Nephron (organoid): Measurements from ENCODE around the gene DCDC2C.

Experiments
- H3K27ac Mint-ChIP-seq, 3 experiments: 2 replicates each; pipeline ENCODE4 v1.8.0; 2020; ENCODE audit warnings: mixed read lengths in 3 of 3, mild to moderate bottlenecking in 2 of 3, moderate library complexity in 1 of 3
- H3K27me3 Mint-ChIP-seq: 2 replicates; pipeline ENCODE4 v1.8.0; 2021; ENCODE audit warnings: low read depth, mild to moderate bottlenecking, moderate library complexity, mixed read lengths
- H3K36me3 Mint-ChIP-seq: 2 replicates; pipeline ENCODE4 v1.8.0; 2020; ENCODE audit warnings: low read depth, mixed read lengths
- H3K4me1 Mint-ChIP-seq: 2 replicates; pipeline ENCODE4 v1.8.0; 2020; ENCODE audit warnings: mixed read lengths
- H3K4me3 Mint-ChIP-seq, 3 experiments: 2 replicates each; pipeline ENCODE4 v1.8.0; 2020; ENCODE audit warnings: mild to moderate bottlenecking in 3 of 3, mixed read lengths in 3 of 3, moderate library complexity in 2 of 3
- H3K9me3 Mint-ChIP-seq: 2 replicates; pipeline ENCODE4 v1.8.0; 2020; ENCODE audit warnings: mixed read lengths
- CTCF ChIP-seq, 3 experiments: fragments of 200-600 bp; sonication (generic); IDR thresholded peaks; one replicate each; pipeline ENCODE4 v1.5.0; 2021; ENCODE audit warnings: antibody characterized with exemption in 3 of 3; ENCODE audit not compliant: unreplicated experiment in 3 of 3

Gene DCDC2C

GRCh38 chr2:3774336-3774735, 71.0 kb downstream of the DCDC2C start:
- Mint-ChIP-seq H3K4me3 (no peak overlapping the region), H3K27ac (no peak overlapping the region), H3K27me3 (peaks cover 29% of the 10 kb centered on the region), H3K4me1 (no peaks in the 10 kb centered on the region), H3K9me3 (no peaks in the 10 kb centered on the region), H3K36me3 (no peaks in the 10 kb centered on the region)
- TF ChIP-seq CTCF (IDR thresholded peaks at IDR 0.05; ENCODE audit: unreplicated experiment in 3 of 3) = no peak

- no peaks in the 10 kb centered on the region for H3K4me1 Mint-ChIP-seq
- TF ChIP-seq CTCF (IDR thresholded peaks at IDR 0.05; ENCODE audit: unreplicated experiment in 3 of 3) = no peak
- no peaks in the 10 kb centered on the region for H3K36me3 Mint-ChIP-seq
- H3K27me3 Mint-ChIP-seq = peaks cover 41% of the 10 kb centered on the region
- no peaks in the 10 kb centered on the region for H3K9me3 Mint-ChIP-seq
- H3K4me3 Mint-ChIP-seq = no peak overlapping the region
- no peak overlapping the region for H3K27ac Mint-ChIP-seq
These were observed 72.9 kb downstream of the DCDC2C start for GRCh38 chr2:3776311-3776710.

GRCh38 chr2:3777966-3778365, 74.6 kb downstream of the DCDC2C start:
- Mint-ChIP-seq H3K4me1 (no peaks in the 10 kb centered on the region), H3K27ac (no peak overlapping the region), H3K27me3 (peaks cover 41% of the 10 kb centered on the region), H3K4me3 (no peak overlapping the region), H3K36me3 (no peaks in the 10 kb centered on the region), H3K9me3 (no peaks in the 10 kb centered on the region)
- no peak for TF ChIP-seq CTCF (IDR thresholded peaks at IDR 0.05; ENCODE audit: unreplicated experiment in 3 of 3)

- Mint-ChIP-seq H3K36me3 (no peaks in the 10 kb centered on the region), H3K27me3 (peaks cover 43% of the 10 kb centered on the region), H3K4me3 (no peak overlapping the region), H3K4me1 (no peaks in the 10 kb centered on the region), H3K9me3 (no peaks in the 10 kb centered on the region), H3K27ac (no peak overlapping the region)
- TF ChIP-seq CTCF (IDR thresholded peaks at IDR 0.05; ENCODE audit: unreplicated experiment in 3 of 3) = no peak
These were observed 75.6 kb downstream of the DCDC2C start for GRCh38 chr2:3778851-3779495.

- Mint-ChIP-seq H3K27ac (no peak overlapping the region), H3K27me3 (peaks cover 42% of the 10 kb centered on the region), H3K4me1 (no peaks in the 10 kb centered on the region), H3K4me3 (no peak overlapping the region), H3K36me3 (no peaks in the 10 kb centered on the region), H3K9me3 (no peaks in the 10 kb centered on the region)
- no peak for TF ChIP-seq CTCF (IDR thresholded peaks at IDR 0.05; ENCODE audit: unreplicated experiment in 3 of 3)
These were observed 76.2 kb downstream of the DCDC2C start for GRCh38 chr2:3779496-3780049.
